Body of pancreas (tissue), 4 donors: ENCODE data around the gene TARS3. TPM values are rescaled to one million over a fixed set of nuclear protein-coding genes. Genes with fewer than 3 reads are reported as not detected.
"Not testable (repeated sequence)": the region's sequence is repeated elsewhere in the genome, so short reads cannot be mapped to it uniquely, and the experiment has no call there.

Source experiments
- ATAC-seq: fragments of 150-250 bp; one replicate; pipeline ENCODE4 v1.9.1; 2016
- DNase-seq, 4 donors: peaks; one replicate each; pipeline ENCODE4 v3.0.0-alpha.2; 2019
- H3K27ac ChIP-seq, 4 donors: fragments of 200-600 bp; sonication (generic); 1 replicate in 3 of 4; 2 replicates in 1 of 4; pipeline versions ENCODE4 v1.5.1 to v1.6.1; 2016 to 2019; ENCODE audit warnings: mild to moderate bottlenecking in 1 of 4, mixed read lengths in 1 of 4, moderate library complexity in 1 of 4
- H3K27me3 ChIP-seq, 2 donors: fragments of 200-600 bp; sonication (generic); one replicate each; pipeline ENCODE4 v1.6.0; 2016; ENCODE audit warnings: mild to moderate bottlenecking in 1 of 2
- H3K36me3 ChIP-seq, 2 donors: fragments of 200-600 bp; sonication (generic); replicated peaks in 1 of 2; 2 replicates each; pipeline ENCODE4 v1.5.1; 2016; ENCODE audit warnings: low read depth in 2 of 2; ENCODE audit not compliant: insufficient read depth in 1 of 2
- H3K4me1 ChIP-seq: fragments of 200-600 bp; sonication (generic); one replicate; pipeline ENCODE4 v1.6.0; 2016
- H3K4me3 ChIP-seq, 2 donors: fragments of 200-600 bp; sonication (generic); 1 replicate in 1 of 2; 2 replicates in 1 of 2; pipeline ENCODE4 v1.5.1; 2016 to 2019
- H3K9me3 ChIP-seq, 3 donors: fragments of 200-600 bp; sonication (generic); 1 replicate in 2 of 3; 2 replicates in 1 of 3; pipeline ENCODE4 v1.5.1; 2016
- CTCF ChIP-seq, 7 experiments: fragments of 450-650 bp in 4 of 7; fragments of 200-600 bp in 3 of 7; sonication (generic) in 3 of 7; IDR thresholded peaks; one replicate each; pipeline ENCODE4 v1.5.1; 2016 to 2019; ENCODE audit warnings: antibody characterized with exemption in 7 of 7
- POLR2A ChIP-seq, 3 donors: fragments of 450-650 bp; IDR thresholded peaks; one replicate each; pipeline ENCODE4 v1.6.1; 2016; ENCODE audit warnings: antibody characterized with exemption in 3 of 3, mild to moderate bottlenecking in 2 of 3
- WGBS, 2 donors: methylation state at CpG; one replicate each; pipeline ENCODE4 v1.1.5; 2017; 5-methylcytosine and 5-hydroxymethylcytosine counted together
- intact Hi-C: fragments of 100-400 bp; cut with DNase I; formaldehyde crosslinking; loops from one replicate; pipeline ENCODE4 v1.15.1; 2023
- total RNA-seq, 2 donors: library from RNA; depleted of rRNA; stranded (reverse); fragments of >200 nt; gene quantifications; one replicate each; pipeline ENCODE4 v1.1.0, GENCODE V29; 2016

The TARS3 gene
- total RNA-seq, 2 donors from 2014 or later = 15.0 to 70.5 TPM

DNA sequence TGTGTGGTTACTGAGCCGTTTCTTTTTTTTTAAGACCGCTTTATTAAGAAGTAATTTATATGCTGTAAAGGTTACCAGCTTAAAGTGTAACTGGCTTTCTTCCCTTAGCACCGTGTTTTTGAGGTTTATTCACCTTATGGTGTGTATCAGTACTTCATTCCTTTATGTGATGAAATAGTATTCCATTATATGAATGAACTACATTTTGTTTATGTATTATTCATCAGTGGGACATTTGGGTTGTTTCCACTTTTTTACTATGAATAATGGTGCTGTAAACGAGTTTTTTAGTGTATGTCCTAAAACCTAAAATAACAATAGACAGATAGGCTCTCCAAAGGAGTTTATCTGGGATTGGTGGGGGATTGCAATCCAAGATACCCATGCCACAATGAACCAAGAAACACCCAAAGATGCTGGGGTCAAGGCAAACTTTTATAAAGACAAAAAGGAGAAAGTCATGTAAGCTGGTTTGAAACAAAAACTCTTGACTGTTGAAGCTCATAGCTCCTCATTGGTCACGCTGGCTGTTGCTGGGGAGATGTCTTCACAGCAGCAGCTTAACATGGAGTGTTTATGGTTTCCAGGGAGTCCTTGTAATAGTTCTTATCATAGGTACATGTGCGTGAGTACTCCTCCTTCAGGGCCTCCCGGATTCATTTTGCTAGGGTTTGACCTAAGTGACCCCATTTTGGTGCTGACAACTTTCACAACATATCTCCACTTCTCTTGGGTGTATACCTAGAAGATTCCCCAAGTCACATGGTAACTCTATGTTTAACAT lies 88.1 kb downstream of the TARS3 start:
- ATAC-seq = no peak
- no peaks in the 10 kb centered on the region for H3K9me3 ChIP-seq
- H3K27me3 ChIP-seq = no peaks in the 10 kb centered on the region
- WGBS, 2 donors = 64 to 67% methylated on average over 7 of the region's 7 CpGs
- no peak overlapping the region for H3K4me3 ChIP-seq
- no peak for DNase-seq
- H3K4me1 ChIP-seq = no peaks in the 10 kb centered on the region
- no peaks in the 10 kb centered on the region for H3K36me3 ChIP-seq
- TF ChIP-seq CTCF (IDR thresholded peaks at IDR 0.05) (no peak), POLR2A (IDR thresholded peaks at IDR 0.05) (no peak)
- intact Hi-C loops = no loop called here
- no peak overlapping the region for H3K27ac ChIP-seq

- H3K27ac ChIP-seq = no peak overlapping the region
- ATAC-seq (no peak), DNase-seq (no peak)
- H3K4me1 ChIP-seq = no peaks in the 10 kb centered on the region
- no peak for TF ChIP-seq POLR2A (IDR thresholded peaks at IDR 0.05)
- TF ChIP-seq CTCF (IDR thresholded peaks at IDR 0.05) = no peak
- 80 to 85% methylated on average over 3 of the region's 3 CpGs for WGBS, 2 donors
- no peaks in the 10 kb centered on the region for H3K36me3 ChIP-seq
- H3K27me3 ChIP-seq = no peaks in the 10 kb centered on the region
- no peak overlapping the region for H3K4me3 ChIP-seq
- intact Hi-C loops = no loop called here
- no peaks in the 10 kb centered on the region for H3K9me3 ChIP-seq
These were observed 90.9 kb downstream of the TARS3 start for GRCh38 chr15:101633356-101633755.

- H3K27ac ChIP-seq, H3K27me3 ChIP-seq, ATAC-seq, H3K9me3 ChIP-seq, H3K4me3 ChIP-seq, H3K36me3 ChIP-seq, DNase-seq, intact Hi-C loops, H3K4me1 ChIP-seq: not testable (repeated sequence)
- 93 to 94% methylated on average over 11 to 13 of the region's 15 CpGs for WGBS, 2 donors
These were observed 97.5 kb downstream of the TARS3 start for GRCh38 chr15:101626729-101627128.

DNA sequence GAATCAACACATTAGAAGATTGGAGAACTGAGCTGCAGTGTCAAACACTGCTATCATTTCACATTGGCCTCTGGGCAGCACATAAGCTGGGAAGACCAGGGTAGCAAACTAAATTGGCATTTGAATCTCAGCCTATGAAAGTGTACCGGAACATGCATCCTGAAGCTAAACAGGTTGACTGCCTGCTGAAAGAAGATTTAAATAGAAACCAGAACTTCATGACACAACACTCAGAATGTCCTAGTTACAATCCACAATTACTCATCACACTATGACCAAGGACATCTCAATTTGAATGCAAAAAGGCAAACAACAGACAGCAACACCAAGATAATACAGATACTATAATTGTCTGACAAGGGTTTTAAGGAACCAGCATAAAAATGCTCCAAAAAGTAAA lies 98.3 kb downstream of the TARS3 start:
- Histone ChIP-seq H3K27ac (no peak overlapping the region), H3K4me3 (no peak overlapping the region), H3K4me1 (no peaks in the 10 kb centered on the region), H3K36me3 (no peaks in the 10 kb centered on the region), H3K9me3 (no peaks in the 10 kb centered on the region), H3K27me3 (no peaks in the 10 kb centered on the region)
- intact Hi-C loops = no loop called here
- no peak for TF ChIP-seq CTCF (IDR thresholded peaks at IDR 0.05)
- no peak for TF ChIP-seq POLR2A (IDR thresholded peaks at IDR 0.05)
- DNase-seq = no peak
- ATAC-seq = no peak
- 88 to 95% methylated on average over 1 of the region's 1 CpG for WGBS, 2 donors

DNA sequence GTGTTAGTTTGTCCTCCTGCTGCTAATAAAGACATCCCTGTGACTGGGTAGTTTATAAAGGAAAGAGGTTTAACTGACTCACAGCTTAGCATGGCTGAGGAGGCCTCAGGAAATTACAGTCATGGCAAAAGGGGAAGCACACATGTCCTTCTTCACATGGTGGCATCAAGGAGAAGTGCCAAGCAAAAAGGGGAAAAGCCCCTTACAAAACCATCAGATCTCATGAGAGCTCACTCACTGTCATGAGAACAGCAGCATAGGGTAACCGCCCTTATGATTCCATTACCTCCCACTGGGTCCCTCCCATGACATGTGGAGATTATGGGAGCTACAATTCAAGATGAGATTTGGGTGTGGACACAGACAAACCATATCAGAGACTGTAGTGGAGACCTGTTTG lies 99.1 kb downstream of the TARS3 start:
- no peak for ATAC-seq
- H3K36me3 ChIP-seq = no peaks in the 10 kb centered on the region
- no peak for TF ChIP-seq POLR2A (IDR thresholded peaks at IDR 0.05)
- TF ChIP-seq CTCF (IDR thresholded peaks at IDR 0.05) = no peak
- no peaks in the 10 kb centered on the region for H3K4me1 ChIP-seq
- H3K4me3 ChIP-seq = no peak overlapping the region
- no peak for DNase-seq
- H3K27ac ChIP-seq = no peak overlapping the region
- intact Hi-C loops = no loop called here
- WGBS, 2 donors = 86 to 90% methylated on average over 1 of the region's 1 CpG
- H3K9me3 ChIP-seq = no peaks in the 10 kb centered on the region
- H3K27me3 ChIP-seq = no peaks in the 10 kb centered on the region
